Measurements from ENCODE around the gene DNPH1. TPM values are rescaled to one million over a fixed set of nuclear protein-coding genes. Genes with fewer than 3 reads are reported as not detected.

DNPH1 gene
- total and polyA plus RNA-seq, 2 experiments from 2014 or later = 29.2 to 50.0 TPM

GRCh38 chr6:43271103-43271815, 42.0 kb upstream of the DNPH1 start:
- Histone ChIP-seq H3K9me2 (ENCODE audit: insufficient read depth) (no peaks in the 10 kb centered on the region), H3K27ac (ENCODE audit: low read depth) (no peak overlapping the region), H3K4me1 (ENCODE audit: insufficient read depth) (peaks cover 17% of the 10 kb centered on the region), H4K20me1 (replicated peaks; ENCODE audit: insufficient read depth) (no peaks in the 10 kb centered on the region), H3K4me2 (no peak overlapping the region), H3K36me3 (ENCODE audit: insufficient read depth) (no peaks in the 10 kb centered on the region), H2AFZ (no peak overlapping the region), H3K4me3 (no peak overlapping the region), H3F3A (replicated peaks; ENCODE audit: low read depth) (no peaks in the 10 kb centered on the region), H3K79me2 (replicated peaks; ENCODE audit: insufficient read depth) (no peaks in the 10 kb centered on the region), H3K27me3 (ENCODE audit: insufficient read depth) (peaks cover 81% of the 10 kb centered on the region)
- H3K36me3 Mint-ChIP-seq (ENCODE audit: low read depth) = no peaks in the 10 kb centered on the region
- TF ChIP-seq ZNF462 (CRISPR knock-in tag; IDR thresholded peaks at IDR 0.05) = no peak
- no peak for TF ChIP-seq ETS1 (IDR thresholded peaks at IDR 0.05)
- no peak for TF ChIP-seq ZNF331 (CRISPR knock-in tag; IDR thresholded peaks at IDR 0.05; ENCODE audit: low read depth)
- no peak for TF ChIP-seq JUNB (IDR thresholded peaks at IDR 0.05; ENCODE audit: unreplicated experiment)
- no peak for TF ChIP-seq NANOG (IDR thresholded peaks at IDR 0.05; ENCODE audit: borderline replicate concordance)
- TF ChIP-seq ZNF114 (CRISPR knock-in tag; IDR thresholded peaks at IDR 0.05) = no peak
- no peak for TF ChIP-seq CTCF (conservative IDR thresholded peaks at IDR 0.05; ENCODE audit: low read depth in 2 of 2)
- TF ChIP-seq CREB1 (CRISPR knock-in tag; IDR thresholded peaks at IDR 0.05; ENCODE audit: low read depth) = no peak
- no peak for TF ChIP-seq REST (IDR thresholded peaks at IDR 0.05; ENCODE audit: unreplicated experiment)
- no peak for TF ChIP-seq EZH2phosphoT487 (IDR thresholded peaks at IDR 0.05; ENCODE audit: unreplicated experiment)
- TF ChIP-seq STAT1 (IDR thresholded peaks at IDR 0.05; ENCODE audit: unreplicated experiment) = no peak
- TF ChIP-seq POLR2AphosphoS5 (IDR thresholded peaks at IDR 0.05; ENCODE audit: low read depth) = no peak
- TF ChIP-seq EZH2 (IDR thresholded peaks at IDR 0.05; ENCODE audit: low read depth, unreplicated experiment) = no peak
- no peak for DNase-seq (ENCODE audit: low spot score)
- ATAC-seq = no peak
- H3K4me3 Mint-ChIP-seq = no peak overlapping the region
- peaks cover 62% of the 10 kb centered on the region for H3K27me3 Mint-ChIP-seq (ENCODE audit: insufficient read depth, low read depth, poor library complexity)
- H3K9me3 Mint-ChIP-seq = no peaks in the 10 kb centered on the region
- H3K4me1 Mint-ChIP-seq = peaks cover 43% of the 10 kb centered on the region
- no peak overlapping the region for H3K27ac Mint-ChIP-seq
